Esophagus muscularis mucosa (tissue), 4 donors: Measurements from ENCODE around the gene KSR1. TPM values are rescaled to one million over a fixed set of nuclear protein-coding genes. Genes with fewer than 3 reads are reported as not detected.

ENCODE experiments used
- DNase-seq: peaks from one replicate; pipeline ENCODE4 v3.0.0-alpha.2; 2017; ENCODE audit errors: extremely low spot score
- H3K27ac ChIP-seq, 4 donors: fragments of 200-600 bp; sonication (generic); replicated peaks in 1 of 4; 1 replicate in 3 of 4; 2 replicates in 1 of 4; pipeline ENCODE4 v1.5.1; 2016 to 2019; ENCODE audit warnings: mild to moderate bottlenecking in 1 of 4
- H3K27me3 ChIP-seq, 4 donors: fragments of 200-600 bp; sonication (generic); one replicate each; pipeline versions ENCODE4 v1.5.1 to v1.6.0; 2016 to 2019
- H3K36me3 ChIP-seq, 4 donors: fragments of 200-600 bp; sonication (generic); one replicate each; pipeline ENCODE4 v1.5.1; 2016 to 2019
- H3K4me1 ChIP-seq, 4 donors: fragments of 200-600 bp; sonication (generic); one replicate each; pipeline ENCODE4 v1.5.1; 2016 to 2019
- H3K4me3 ChIP-seq, 4 donors: fragments of 200-600 bp; sonication (generic); 1 replicate in 2 of 4; 2 replicates in 2 of 4; pipeline ENCODE4 v1.5.1; 2016 to 2019; ENCODE audit warnings: mild to moderate bottlenecking in 4 of 4, moderate library complexity in 1 of 4
- H3K9me3 ChIP-seq, 4 donors: fragments of 200-600 bp; sonication (generic); 1 replicate in 3 of 4; 2 replicates in 1 of 4; pipeline ENCODE4 v1.5.1; 2016 to 2019
- CTCF ChIP-seq, 3 experiments: fragments of 200-600 bp in 2 of 3; fragments of 450-650 bp in 1 of 3; sonication (generic) in 2 of 3; IDR thresholded peaks; one replicate each; pipeline ENCODE4 v1.5.1; 2017 to 2019; ENCODE audit warnings: antibody characterized with exemption in 3 of 3, mild to moderate bottlenecking in 2 of 3, moderate library complexity in 1 of 3
- EP300 ChIP-seq: sonication (generic); formaldehyde crosslinking; IDR thresholded peaks from one replicate; pipeline ENCODE4 v1.6.1; 2017; ENCODE audit warnings: antibody characterized with exemption
- POLR2A ChIP-seq: fragments of 450-650 bp; IDR thresholded peaks from one replicate; pipeline ENCODE4 v1.6.1; 2017; ENCODE audit warnings: antibody characterized with exemption, moderate library complexity, mild to moderate bottlenecking, low read depth
- POLR2AphosphoS5 ChIP-seq, 2 donors: sonication (generic); formaldehyde crosslinking; IDR thresholded peaks; one replicate each; pipeline ENCODE4 v1.6.1; 2017; ENCODE audit warnings: antibody characterized with exemption in 2 of 2
- WGBS: methylation state at CpG from one replicate; pipeline ENCODE4 v1.1.5; 2018; 5-methylcytosine and 5-hydroxymethylcytosine counted together
- intact Hi-C: fragments of 100-400 bp; cut with DNase I; formaldehyde crosslinking; loops from one replicate; pipeline ENCODE4 v1.15.1; 2023
- total RNA-seq, 4 donors: library from RNA; depleted of rRNA; stranded (reverse); fragments of >200 nt; gene quantifications; one replicate each; pipeline versions ENCODE4 v1.1.0 to v1.2.1, GENCODE V29; 2016

Gene KSR1
- total RNA-seq, 4 donors from 2014 or later = 13.3 to 18.9 (median 13.7) TPM

GRCh38 chr17:27473190-27473747 is 17.0 kb downstream of the KSR1 start:
- peaks cover 21 to 45% (median 31%) of the 10 kb centered on the region in 4 donors for H3K4me1 ChIP-seq
- WGBS = 92% methylated on average over 6 of the region's 6 CpGs

GRCh38 chr17:27473748-27474609 is 17.7 kb downstream of the KSR1 start:
- Histone ChIP-seq H3K27me3 (no peaks in the 10 kb centered on the region), H3K4me3 (no peak overlapping the region), H3K9me3 (no peaks in the 10 kb centered on the region), H3K36me3 (no peaks in the 10 kb centered on the region), H3K27ac (peak overlapping the region in 1 of 4 donors; percentile 45), H3K4me1 (peaks cover 21 to 45% (median 31%) of the 10 kb centered on the region in 4 donors)
- no peak for TF ChIP-seq CTCF (IDR thresholded peaks at IDR 0.05)
- no peak for TF ChIP-seq EP300
- no peak for TF ChIP-seq POLR2AphosphoS5 (IDR thresholded peaks at IDR 0.05)
- no peak for TF ChIP-seq POLR2A
- intact Hi-C loops = no loop called here
- DNase-seq = no peak
- WGBS = 55% methylated on average over 8 of the region's 8 CpGs

More at GRCh38 chr17:27473190-27473747, 17.0 kb downstream of the KSR1 start:
- intact Hi-C loops = no loop called here
- H3K9me3 ChIP-seq = no peaks in the 10 kb centered on the region
- no peak for DNase-seq
- no peak overlapping the region for H3K27ac ChIP-seq
- no peaks in the 10 kb centered on the region for H3K27me3 ChIP-seq
- H3K4me3 ChIP-seq = no peak overlapping the region
- TF ChIP-seq POLR2AphosphoS5 (IDR thresholded peaks at IDR 0.05) = no peak
- H3K36me3 ChIP-seq = no peaks in the 10 kb centered on the region

GRCh38 chr17:27475070-27475673 is 18.9 kb downstream of the KSR1 start:
- intact Hi-C loops = no loop called here
- 94% methylated on average over 10 of the region's 10 CpGs for WGBS
- DNase-seq = no peak
- Histone ChIP-seq H3K9me3 (no peaks in the 10 kb centered on the region), H3K4me3 (no peak overlapping the region), H3K36me3 (no peaks in the 10 kb centered on the region), H3K27ac (no peak overlapping the region), H3K27me3 (no peaks in the 10 kb centered on the region), H3K4me1 (peaks cover 21 to 45% (median 31%) of the 10 kb centered on the region in 4 donors)
- TF ChIP-seq POLR2AphosphoS5 (IDR thresholded peaks at IDR 0.05) = no peak
- no peak for TF ChIP-seq EP300
- TF ChIP-seq CTCF (IDR thresholded peaks at IDR 0.05) = no peak
- no peak for TF ChIP-seq POLR2A

GRCh38 chr17:27475981-27476895 is 20.0 kb downstream of the KSR1 start:
- Histone ChIP-seq H3K4me1 (peaks cover 21 to 45% (median 31%) of the 10 kb centered on the region in 4 donors), H3K36me3 (no peaks in the 10 kb centered on the region), H3K27me3 (no peaks in the 10 kb centered on the region), H3K27ac (no peak overlapping the region), H3K9me3 (no peaks in the 10 kb centered on the region), H3K4me3 (no peak overlapping the region)
- intact Hi-C loops = no loop called here
- WGBS = 76% methylated on average over 11 of the region's 14 CpGs
- no peak for DNase-seq
- no peak for TF ChIP-seq POLR2AphosphoS5 (IDR thresholded peaks at IDR 0.05)

GRCh38 chr17:27477050-27477888 is 21.0 kb downstream of the KSR1 start:
- Histone ChIP-seq H3K27me3 (no peaks in the 10 kb centered on the region), H3K9me3 (no peaks in the 10 kb centered on the region)
- WGBS = 85% methylated on average over 9 of the region's 9 CpGs

More at GRCh38 chr17:27477050-27477888, 21.0 kb downstream of the KSR1 start:
- Histone ChIP-seq H3K36me3 (no peaks in the 10 kb centered on the region), H3K4me3 (no peak overlapping the region), H3K27ac (no peak overlapping the region), H3K4me1 (peaks cover 14 to 36% (median 21%) of the 10 kb centered on the region in 4 donors)
- intact Hi-C loops = no loop called here
- TF ChIP-seq POLR2A = no peak
- no peak for TF ChIP-seq POLR2AphosphoS5 (IDR thresholded peaks at IDR 0.05)
- TF ChIP-seq CTCF (IDR thresholded peaks at IDR 0.05) = no peak
- TF ChIP-seq EP300 = no peak
- no peak for DNase-seq
